GM18867 (cell line): ENCODE measurements around the gene OSBP.
"Not testable (repeated sequence)": the region's sequence is repeated elsewhere in the genome, so short reads cannot be mapped to it uniquely, and the experiment has no call there.

ENCODE experiments used
- ATAC-seq: cut with Tn5 transposase; IDR thresholded peaks from one replicate; pipeline ENCODE4 v1.9.1; 2021; ENCODE audit warnings: mild to moderate bottlenecking, moderate library complexity; ENCODE audit not compliant: unreplicated experiment

The OSBP gene, protein sequence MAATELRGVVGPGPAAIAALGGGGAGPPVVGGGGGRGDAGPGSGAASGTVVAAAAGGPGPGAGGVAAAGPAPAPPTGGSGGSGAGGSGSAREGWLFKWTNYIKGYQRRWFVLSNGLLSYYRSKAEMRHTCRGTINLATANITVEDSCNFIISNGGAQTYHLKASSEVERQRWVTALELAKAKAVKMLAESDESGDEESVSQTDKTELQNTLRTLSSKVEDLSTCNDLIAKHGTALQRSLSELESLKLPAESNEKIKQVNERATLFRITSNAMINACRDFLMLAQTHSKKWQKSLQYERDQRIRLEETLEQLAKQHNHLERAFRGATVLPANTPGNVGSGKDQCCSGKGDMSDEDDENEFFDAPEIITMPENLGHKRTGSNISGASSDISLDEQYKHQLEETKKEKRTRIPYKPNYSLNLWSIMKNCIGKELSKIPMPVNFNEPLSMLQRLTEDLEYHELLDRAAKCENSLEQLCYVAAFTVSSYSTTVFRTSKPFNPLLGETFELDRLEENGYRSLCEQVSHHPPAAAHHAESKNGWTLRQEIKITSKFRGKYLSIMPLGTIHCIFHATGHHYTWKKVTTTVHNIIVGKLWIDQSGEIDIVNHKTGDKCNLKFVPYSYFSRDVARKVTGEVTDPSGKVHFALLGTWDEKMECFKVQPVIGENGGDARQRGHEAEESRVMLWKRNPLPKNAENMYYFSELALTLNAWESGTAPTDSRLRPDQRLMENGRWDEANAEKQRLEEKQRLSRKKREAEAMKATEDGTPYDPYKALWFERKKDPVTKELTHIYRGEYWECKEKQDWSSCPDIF

DNA sequence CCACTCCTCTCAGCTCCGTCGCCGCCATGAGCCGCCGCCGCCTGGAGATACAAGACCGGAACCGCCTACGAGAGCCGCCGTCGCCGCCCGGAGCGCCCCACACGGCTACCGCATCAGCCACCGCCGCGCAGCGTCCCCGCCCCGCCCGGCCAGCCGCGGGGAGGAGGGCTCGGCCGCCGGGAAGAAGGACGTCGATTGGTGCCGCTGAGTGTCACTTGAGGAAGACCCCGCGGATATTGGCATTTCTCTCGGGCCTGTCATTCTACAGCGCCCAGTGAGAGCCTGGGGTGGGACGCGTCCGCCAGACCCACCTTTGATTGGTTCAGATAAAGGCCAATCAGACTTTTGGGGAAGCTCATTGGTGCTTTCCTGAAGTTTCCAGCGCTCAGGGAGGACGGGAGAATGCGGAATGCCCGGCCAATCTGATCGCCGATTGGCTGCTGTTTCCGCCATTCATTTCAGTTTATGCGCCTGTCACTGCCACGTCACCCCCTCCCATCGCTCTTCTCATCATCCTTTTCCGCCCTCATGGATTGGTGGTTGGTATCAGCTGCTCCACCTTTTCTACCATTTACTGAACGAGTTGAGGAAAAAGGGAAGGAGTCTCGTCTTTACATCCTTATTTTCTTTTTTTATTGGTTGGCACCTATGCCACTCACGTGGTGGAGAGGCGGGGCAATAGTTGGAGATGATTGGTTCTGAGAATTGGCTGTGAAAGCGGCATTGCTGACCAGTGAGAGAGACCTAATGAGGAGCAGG, at the start of gene OSBP:
Gene OSBP, minus strand, starts transcription at position 138 of the 759 bp plus-strand sequence. Its CDS starts 110 bp downstream, at position 28.
- peak; percentile 88 for ATAC-seq

DNA sequence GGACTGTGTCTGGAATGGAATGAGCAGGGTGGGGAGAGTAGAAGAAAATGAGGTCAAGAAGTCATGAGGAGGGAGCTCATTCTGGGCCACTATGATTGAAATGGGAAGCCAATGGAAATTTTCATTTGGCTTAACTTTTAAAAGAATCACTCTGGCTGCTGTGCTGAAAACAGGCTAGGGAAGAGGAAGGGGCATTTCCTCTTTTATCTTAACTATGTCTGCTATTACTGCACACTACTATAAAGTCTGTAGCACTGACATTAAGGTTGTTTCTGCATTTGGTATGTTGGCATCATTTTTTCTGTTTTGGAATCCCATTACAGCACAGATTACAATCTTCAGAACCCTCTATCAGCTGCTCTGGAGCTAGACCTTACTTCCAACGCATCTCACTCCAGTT, 45.0 kb upstream of the OSBP start:
- no peak for ATAC-seq

DNA sequence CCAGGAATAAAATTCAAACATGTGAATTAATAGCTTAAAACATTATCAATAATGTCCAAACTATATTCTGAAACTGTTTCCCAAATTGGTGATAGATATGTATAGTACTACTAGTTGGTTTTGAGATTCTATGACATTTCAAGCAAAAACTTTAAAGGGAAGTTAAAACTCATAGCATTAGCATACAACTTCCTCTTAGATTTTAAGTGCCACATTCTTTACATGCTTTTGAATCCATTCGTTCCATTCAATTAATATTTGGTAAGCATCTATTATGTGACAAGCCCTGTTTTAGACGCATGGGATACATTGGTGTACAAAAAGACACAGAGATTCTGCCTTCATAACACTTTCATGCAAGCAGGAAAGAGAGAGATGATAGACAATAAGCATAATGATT, 44.4 kb upstream of the OSBP start:
- no peak for ATAC-seq

DNA sequence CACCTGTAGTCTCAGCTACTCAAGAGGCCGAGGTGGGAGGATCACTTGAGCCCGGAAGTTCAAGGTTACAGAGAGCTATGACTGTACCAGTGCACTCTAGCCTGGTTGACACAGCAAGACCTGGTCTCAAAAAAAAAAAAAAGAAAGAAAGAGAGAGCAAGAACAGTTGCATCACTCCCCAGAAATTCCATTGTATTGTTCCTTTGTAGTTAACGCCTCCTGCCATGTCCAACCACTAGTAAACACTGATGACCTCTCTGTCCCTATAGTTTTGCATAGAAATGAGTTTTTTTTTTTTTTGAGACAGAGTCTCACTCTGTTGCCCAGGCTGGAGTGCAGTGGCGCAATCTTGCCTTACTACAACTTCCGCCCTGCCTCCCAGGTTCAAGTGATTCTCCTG, 42.5 kb upstream of the OSBP start:
- no peak for ATAC-seq

DNA sequence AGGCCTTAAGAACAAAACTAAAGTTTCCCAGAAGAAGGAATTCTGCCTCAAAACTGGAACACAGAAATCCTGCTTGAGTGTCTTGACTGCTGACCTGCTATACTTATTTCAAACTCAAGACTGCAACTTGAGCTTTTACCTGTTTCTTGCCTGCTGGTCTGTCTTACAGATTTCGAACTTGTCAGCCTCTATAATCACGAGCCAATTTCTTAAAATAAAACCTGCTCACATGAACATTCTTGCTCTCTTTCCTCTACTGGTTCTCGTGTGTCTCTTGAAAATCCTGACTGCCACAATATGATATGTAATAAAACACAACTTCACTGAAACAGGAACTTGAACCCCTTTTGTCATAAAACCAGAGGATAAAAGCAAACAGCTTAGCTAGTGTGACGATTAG, 39.3 kb upstream of the OSBP start:
- ATAC-seq, result no peak

DNA sequence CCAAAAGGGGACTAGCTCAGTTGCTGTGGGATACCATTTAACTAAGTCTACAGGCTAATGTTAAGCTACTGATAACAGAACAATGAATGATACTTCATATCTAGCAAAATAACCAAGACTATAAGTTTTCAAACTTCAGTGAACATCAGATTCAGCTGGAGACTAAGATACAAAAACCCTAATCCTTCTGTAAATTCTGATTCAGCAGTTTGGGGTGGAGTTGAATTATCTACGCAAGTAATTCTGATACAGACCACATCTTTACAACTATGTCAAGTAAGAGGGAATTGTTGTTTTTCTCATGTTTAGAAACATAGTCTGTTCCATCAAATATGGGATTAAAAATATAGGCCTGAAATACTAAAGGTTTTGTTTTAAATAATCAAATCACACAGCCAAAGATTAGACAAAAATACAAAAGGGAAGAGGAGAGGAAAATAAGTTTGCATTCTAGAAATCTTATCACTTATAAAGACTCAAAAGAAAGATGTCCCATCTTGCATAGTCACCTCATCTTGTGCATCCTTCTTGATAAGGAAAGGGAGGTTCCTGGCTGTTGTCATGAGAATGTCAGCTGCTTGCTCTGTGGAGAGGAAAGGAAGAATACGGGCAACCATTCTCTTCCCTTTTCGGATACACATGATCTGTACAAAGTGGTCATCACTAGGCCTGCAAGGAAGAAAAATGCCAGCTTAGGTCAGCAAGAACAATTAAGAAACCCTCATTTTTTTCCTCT, 31.8 kb upstream of the OSBP start:
- ATAC-seq, result no peak

DNA sequence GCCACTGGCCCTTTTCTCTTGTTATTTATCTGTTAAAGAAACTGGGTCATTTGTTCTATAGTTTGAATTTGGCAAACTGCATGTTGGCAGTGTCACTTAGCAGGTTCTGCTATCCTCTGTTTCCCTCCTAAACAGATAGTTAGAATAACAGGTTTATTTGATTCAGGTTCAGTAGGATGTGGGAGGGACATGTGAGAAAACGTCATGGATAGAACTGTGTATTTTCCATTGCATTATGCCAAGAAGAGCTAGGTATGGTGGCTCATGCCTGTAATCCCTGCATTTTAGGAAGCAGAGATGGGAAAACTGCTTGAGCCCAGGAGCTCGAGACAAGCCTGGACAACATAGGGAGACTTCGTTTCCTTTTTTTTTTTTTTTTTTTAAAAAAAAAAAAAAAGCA, 29.0 kb upstream of the OSBP start:
- ATAC-seq, result no peak

DNA sequence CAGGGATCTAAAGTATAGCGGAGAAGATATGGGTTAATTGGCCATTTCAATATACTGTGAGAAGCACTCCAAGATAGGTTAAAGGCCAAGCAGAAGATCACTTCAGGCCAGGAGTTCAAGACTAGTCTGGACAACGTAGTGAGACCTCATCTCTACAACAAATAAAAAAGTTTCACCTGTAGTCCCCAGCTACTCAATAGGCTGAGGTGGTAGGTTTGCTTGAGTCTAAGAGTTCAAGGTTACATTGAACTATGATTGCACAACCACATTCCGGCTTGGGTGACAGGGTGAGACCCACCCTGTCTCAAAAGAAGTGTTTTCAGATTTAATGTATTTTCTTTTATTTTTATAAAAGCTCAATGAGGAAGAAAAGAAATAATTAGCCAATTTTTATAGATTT, 27.8 kb upstream of the OSBP start:
- ATAC-seq, result no peak

DNA sequence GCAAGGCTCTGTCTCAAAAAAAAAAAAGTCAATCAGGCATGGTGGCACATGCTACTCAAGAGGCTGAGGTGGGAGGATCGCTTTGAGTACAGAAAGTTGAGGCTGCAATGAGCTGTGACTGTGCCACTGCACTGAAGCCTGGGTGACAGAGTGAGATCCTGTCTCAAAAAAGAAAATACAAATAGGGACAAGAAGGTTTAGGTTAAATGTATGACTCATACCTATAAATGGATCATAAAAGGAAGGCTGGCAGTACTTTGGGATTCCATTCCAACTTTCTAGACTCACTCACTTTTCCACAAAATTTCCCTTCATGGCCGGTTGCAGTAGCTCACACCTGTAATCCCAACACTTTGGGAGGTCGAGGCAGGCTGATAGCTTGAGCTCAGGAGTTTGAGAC, 25.6 kb upstream of the OSBP start:
- no peak for ATAC-seq

DNA sequence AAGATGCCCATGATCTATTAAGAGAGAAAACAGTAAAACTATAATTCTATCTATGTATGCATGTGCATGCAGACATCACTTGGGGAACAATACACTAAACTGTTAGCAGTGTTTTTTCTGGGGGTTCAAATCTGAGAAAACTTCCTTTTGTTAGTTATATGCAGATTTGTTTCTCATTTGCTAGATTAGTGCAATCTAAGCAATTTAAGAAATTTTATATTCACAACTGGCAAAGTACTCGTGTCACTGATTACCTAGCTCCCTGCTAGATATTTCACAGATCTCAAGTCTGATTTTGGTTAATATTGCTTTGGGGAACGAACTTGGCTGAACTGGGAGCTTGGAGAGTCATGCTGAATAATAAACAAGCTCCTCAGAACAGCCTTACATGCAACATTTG, 14.9 kb upstream of the OSBP start:
- ATAC-seq, result no peak

DNA sequence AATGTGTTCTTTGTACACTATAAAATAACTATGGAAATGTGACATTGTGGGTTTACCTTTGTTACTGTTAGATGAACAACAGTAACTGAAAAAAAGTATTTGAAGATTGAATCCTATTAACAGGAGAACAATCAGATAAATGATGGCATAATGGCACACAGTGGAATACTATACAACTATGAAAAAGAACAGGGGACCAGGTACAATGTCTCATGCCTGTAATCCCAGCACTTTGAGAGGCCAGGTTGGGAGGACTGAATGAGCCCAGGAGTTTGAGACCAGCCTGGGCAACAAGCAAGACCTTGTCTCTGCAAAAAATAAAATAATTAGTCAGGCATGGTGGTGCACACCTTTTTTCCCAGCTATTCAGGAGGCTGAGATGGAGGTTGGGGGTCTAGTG, 14.4 kb upstream of the OSBP start:
- ATAC-seq, result no peak

DNA sequence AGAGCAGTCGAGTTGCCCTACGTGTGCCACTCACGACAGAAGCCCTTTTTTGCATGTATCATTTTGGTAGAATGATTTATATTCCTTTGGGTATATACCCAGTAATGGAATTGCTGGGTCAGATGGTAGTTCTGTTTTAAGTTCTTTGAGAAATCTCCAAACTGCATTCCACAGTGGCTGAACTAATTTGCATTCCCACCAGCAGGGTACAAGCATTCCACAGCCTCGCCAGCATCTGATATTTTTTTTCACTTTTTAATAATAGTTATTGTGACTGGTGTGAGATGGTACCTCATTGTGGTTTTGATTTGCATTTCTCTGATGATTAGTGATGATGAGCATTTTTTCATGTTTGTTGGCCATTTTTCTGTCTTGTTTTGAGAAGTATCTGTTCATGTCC, 11.4 kb upstream of the OSBP start:
- ATAC-seq, result not testable (repeated sequence)

DNA sequence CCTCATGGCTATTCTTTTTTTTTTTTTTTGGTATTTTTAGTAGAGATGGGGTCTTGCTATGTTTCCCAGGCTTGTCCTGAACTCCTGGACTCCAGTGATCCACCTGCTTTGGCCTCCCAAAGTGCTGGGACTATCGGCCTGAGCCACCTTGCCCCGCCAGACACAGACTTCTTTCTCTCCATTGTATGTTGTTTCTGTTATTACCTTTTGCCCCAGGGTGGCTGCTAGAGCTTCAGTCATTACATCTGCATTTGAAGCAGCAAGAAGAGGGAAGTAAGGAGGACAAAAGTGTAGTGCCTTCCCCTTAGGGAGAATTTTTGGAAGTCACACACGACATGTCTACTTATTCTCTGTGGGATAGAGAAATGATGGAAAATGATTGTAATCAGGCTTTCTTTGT, 10.1 kb upstream of the OSBP start:
- no peak for ATAC-seq

DNA sequence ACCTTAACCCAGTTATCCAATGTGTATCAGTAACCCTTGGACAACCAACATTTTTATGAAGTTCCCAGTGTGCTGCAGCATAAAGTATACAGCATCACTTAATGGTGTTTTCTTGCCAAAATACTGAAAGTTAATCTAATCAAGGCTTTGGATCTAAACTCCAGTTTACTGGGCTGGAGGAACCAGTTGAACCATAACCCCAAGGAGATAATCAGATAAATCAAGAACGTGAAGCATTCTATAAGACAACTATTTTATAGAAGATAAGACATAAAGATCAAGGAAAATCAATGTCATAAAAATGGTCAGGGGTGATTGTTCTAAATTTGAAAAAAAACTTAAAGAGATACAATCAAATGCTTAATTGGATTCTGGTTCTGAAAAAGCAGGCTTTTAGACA, 2.3 kb upstream of the OSBP start:
- ATAC-seq, result no peak

DNA sequence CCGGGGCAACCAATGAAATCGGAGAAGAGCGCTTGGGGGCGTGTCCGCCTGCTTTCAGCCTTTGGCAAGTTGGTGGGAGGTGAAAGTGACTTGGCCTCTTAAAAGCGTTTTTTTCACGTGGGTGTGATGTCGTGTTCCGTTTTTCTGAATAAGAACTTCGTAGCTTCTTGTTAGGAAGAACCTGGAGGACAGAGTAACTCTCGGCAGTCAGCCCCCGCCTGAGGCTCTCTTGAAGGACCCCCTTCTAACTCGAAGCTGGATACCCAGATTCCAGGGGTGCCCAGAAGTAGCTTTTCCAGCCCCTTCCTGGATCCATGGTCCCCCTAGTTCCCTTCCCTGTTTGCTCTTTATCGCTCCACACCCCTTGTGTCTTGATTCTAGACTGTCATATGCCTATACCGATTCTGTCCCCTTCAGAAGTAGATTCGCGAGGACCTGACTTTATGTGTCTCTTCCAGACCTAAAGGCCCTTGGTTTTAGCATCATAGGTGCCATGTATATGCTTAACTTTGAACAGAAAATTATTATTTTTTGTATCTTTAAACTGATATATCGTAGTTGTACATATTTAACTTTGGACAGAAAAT, 915 bp upstream of the OSBP start:
- ATAC-seq, result no peak

DNA sequence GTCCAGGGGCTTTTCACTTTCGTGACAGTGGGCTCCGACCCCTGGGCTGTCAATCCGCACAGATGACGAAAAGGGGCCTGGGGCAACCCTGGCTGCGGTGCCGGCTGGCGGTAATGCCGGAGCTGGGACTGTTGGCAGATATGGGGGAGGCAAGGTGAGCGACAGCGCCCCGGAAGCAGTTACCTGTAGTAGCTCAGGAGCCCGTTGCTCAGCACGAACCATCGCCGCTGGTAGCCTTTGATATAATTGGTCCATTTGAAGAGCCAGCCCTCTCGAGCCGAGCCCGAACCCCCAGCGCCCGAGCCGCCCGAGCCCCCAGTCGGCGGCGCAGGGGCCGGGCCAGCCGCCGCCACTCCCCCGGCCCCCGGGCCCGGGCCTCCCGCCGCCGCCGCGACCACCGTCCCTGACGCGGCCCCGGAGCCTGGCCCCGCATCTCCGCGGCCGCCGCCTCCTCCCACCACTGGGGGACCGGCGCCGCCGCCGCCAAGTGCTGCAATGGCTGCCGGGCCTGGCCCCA, 396 bp downstream of the OSBP start:
- peak; percentile 13 for ATAC-seq

DNA sequence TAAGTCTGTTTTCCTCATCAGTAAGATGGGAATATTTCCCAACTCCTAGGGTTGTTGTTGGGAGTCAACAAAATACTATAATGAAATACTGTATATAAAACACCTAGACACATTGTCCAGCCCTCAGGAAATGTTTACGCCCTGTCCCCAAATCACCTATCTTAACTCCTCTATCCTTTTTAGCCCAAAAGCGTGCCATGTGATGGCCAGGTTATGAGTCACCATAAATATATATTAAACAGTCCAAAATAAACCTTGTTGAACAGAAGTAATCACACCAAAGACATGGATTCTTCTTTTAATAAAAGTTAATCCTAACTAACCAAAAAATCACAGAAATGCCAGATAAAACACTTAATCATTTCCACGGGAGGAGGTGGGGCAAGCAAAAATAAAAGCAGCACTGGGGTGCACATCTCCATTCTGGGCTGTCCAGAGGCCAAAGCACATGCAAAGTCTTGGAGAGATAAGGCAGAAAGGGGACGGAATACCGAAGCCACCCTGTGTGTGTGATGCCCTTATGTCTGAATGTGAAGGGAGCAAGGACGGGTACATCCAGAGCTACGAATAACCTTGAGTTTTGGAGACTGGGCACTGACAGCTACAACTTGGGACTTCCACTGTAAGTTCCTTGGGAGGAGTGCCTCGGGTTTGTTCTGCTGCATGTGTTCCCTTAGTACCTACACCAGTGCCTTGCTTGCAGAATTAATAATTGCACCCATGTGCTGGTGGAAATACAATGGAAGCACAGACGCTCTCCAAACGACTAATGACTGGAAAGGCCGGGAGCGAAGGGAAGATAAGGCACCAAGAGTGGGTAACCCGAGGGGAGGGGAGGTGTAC, 1.1 kb downstream of the OSBP start:
- ATAC-seq, result no peak

DNA sequence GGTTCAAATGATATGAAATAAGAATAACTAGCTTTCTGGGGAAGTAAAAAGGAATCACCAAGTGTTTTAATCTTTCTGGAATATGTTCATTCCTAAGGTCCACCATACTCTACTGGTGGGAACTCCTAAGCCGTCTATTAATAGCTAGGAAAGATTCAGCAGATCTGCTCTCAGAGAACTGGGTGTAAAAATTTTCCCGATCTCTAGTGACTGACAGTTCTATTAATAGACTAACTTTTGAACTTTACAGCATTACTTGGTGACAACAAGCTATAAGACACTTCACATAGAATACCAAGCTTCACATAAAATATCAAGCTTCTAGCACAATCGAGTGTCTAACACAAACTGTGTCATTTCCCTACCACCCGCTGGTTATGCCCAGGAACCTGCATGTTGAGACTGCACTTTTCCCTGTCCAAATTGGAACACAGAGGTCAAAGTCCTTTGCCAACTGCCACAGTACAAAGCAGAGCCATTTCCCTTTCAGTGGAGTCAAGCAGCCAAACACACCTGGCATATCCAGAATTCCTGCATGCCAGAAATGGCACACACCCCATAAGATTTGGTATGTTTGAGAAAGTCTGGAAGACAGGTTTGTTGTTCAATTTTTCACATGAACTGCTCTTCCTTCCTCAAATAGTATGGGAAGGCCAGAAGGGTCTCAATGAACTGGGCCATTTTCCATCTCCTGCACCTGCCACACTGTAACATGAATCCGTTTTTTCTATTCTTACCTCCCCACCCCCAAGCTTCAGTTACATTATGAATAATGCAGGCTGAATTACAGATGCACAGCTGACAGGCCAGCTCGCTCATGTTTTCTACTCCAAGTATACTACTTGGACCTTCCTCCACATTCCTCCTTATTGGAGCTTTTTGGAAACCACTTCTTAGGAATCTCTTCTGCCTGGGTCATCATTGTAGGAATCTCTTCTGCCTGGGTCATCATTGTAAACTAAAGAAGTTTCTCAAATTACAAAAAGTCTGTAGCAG, 3.7 kb downstream of the OSBP start:
- ATAC-seq, result no peak
